ENCODE results near the gene NFIB.

GRCh38 chr9:14358523-14358922 lies 44.6 kb upstream of the NFIB start:
- TF ChIP-seq, protein P1, sequence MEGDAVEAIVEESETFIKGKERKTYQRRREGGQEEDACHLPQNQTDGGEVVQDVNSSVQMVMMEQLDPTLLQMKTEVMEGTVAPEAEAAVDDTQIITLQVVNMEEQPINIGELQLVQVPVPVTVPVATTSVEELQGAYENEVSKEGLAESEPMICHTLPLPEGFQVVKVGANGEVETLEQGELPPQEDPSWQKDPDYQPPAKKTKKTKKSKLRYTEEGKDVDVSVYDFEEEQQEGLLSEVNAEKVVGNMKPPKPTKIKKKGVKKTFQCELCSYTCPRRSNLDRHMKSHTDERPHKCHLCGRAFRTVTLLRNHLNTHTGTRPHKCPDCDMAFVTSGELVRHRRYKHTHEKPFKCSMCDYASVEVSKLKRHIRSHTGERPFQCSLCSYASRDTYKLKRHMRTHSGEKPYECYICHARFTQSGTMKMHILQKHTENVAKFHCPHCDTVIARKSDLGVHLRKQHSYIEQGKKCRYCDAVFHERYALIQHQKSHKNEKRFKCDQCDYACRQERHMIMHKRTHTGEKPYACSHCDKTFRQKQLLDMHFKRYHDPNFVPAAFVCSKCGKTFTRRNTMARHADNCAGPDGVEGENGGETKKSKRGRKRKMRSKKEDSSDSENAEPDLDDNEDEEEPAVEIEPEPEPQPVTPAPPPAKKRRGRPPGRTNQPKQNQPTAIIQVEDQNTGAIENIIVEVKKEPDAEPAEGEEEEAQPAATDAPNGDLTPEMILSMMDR (IDR thresholded peaks at IDR 0.05) = no peak
- no peak for TF ChIP-seq POLR2A (IDR thresholded peaks at IDR 0.05)
